HepG2 (cell line): ENCODE results near the gene CA12. TPM values are rescaled to one million over a fixed set of nuclear protein-coding genes. Genes with fewer than 3 reads are reported as not detected.

ENCODE experiments used
- BCL6 ChIP-seq: IDR thresholded peaks from 2 replicates; pipeline ENCODE4 v1.6.1; 2016; ENCODE audit warnings: missing genetic modification reagents, missing compliant biosample characterization
- CBX2 ChIP-seq, 2 experiments: fragments of 200-600 bp in 1 of 2; sonication (generic); formaldehyde crosslinking in 1 of 2; IDR thresholded peaks; 2 replicates each; pipeline versions ENCODE4 v1.7.0 to v1.8.1; 2018 to 2022; ENCODE audit warnings: low read depth in 2 of 2, low read length in 1 of 2, mild to moderate bottlenecking in 1 of 2, missing genetic modification reagents in 1 of 2
- CREM ChIP-seq, 2 experiments: sonication (generic) in 1 of 2; formaldehyde crosslinking in 1 of 2; IDR thresholded peaks; 2 replicates each; pipeline versions ENCODE4 v1.4.0 to v1.6.1; 2016 to 2020; ENCODE audit warnings: antibody characterized with exemption in 1 of 2, mild to moderate bottlenecking in 1 of 2, missing genetic modification reagents in 1 of 2
- EED ChIP-seq: sonication (generic); formaldehyde crosslinking; IDR thresholded peaks from 2 replicates; pipeline ENCODE4 v1.5.0; 2020; ENCODE audit warnings: mild to moderate bottlenecking, missing genetic modification reagents
- HNF4G ChIP-seq, 2 experiments: sonication (generic) in 1 of 2; formaldehyde crosslinking in 1 of 2; IDR thresholded peaks; 2 replicates each; pipeline versions ENCODE4 v1.4.0 to v1.6.1; 2011 to 2020; ENCODE audit warnings: borderline replicate concordance in 2 of 2, low read depth in 2 of 2, mild to moderate bottlenecking in 2 of 2, low read length in 1 of 2, missing genetic modification reagents in 1 of 2, moderate library complexity in 1 of 2
- MAFG ChIP-seq: sonication (generic); formaldehyde crosslinking; IDR thresholded peaks from 2 replicates; pipeline ENCODE4 v1.5.1; 2020; ENCODE audit warnings: mild to moderate bottlenecking, missing genetic modification reagents
- POGZ ChIP-seq: sonication (generic); formaldehyde crosslinking; IDR thresholded peaks from 2 replicates; pipeline ENCODE4 v1.4.0; 2020; ENCODE audit warnings: mild to moderate bottlenecking, missing genetic modification reagents
- SOX5 ChIP-seq: IDR thresholded peaks from 2 replicates; pipeline ENCODE4 v1.6.1; 2016; ENCODE audit warnings: borderline replicate concordance
- SRSF9 ChIP-seq: fragments of 200-400 bp; formaldehyde crosslinking; IDR thresholded peaks from 2 replicates; pipeline ENCODE4 v1.6.1; 2018; ENCODE audit warnings: borderline replicate concordance, mild to moderate bottlenecking, low read depth, low read length; ENCODE audit not compliant: insufficient read depth, poor library complexity, severe bottlenecking
- TAF15 ChIP-seq: fragments of 200-400 bp; formaldehyde crosslinking; IDR thresholded peaks from one replicate; pipeline ENCODE4 v1.6.1; 2018; ENCODE audit warnings: mild to moderate bottlenecking, low read depth, low read length; ENCODE audit not compliant: poor library complexity, severe bottlenecking
- TCF7L2 ChIP-seq: IDR thresholded peaks from 2 replicates; pipeline ENCODE4 v1.6.1; 2011; ENCODE audit warnings: mild to moderate bottlenecking, low read depth, low read length, moderate library complexity
- U2AF2 ChIP-seq: fragments of 200-400 bp; formaldehyde crosslinking; IDR thresholded peaks from 2 replicates; pipeline ENCODE4 v1.6.1; 2017; ENCODE audit warnings: low read depth, mild to moderate bottlenecking, low read length
- ZNF136 ChIP-seq: sonication (generic); formaldehyde crosslinking; IDR thresholded peaks from 2 replicates; pipeline ENCODE4 v1.8.1; 2022; ENCODE audit warnings: low read depth, mild to moderate bottlenecking, moderate library complexity, missing genetic modification reagents
- ZNF280B ChIP-seq: sonication (generic); formaldehyde crosslinking; IDR thresholded peaks from 2 replicates; pipeline ENCODE4 v1.5.0; 2020; ENCODE audit warnings: missing genetic modification reagents, mild to moderate bottlenecking, borderline replicate concordance
- ZNF460 ChIP-seq: sonication (generic); formaldehyde crosslinking; IDR thresholded peaks from 2 replicates; pipeline ENCODE4 v1.5.1; 2020; ENCODE audit warnings: missing genetic modification reagents, mild to moderate bottlenecking, borderline replicate concordance
- ZNF503 ChIP-seq: sonication (generic); formaldehyde crosslinking; IDR thresholded peaks from 2 replicates; pipeline ENCODE4 v1.4.0; 2020; ENCODE audit warnings: missing genetic modification reagents
- ZNF589 ChIP-seq: sonication (generic); formaldehyde crosslinking; conservative IDR thresholded peaks from 2 replicates; pipeline ENCODE4 v1.8.0; 2022; ENCODE audit warnings: mild to moderate bottlenecking, moderate library complexity, missing genetic modification reagents
- ZNF775 ChIP-seq: sonication (generic); formaldehyde crosslinking; IDR thresholded peaks from 2 replicates; pipeline ENCODE4 v1.4.0; 2020; ENCODE audit warnings: missing genetic modification reagents, mild to moderate bottlenecking, moderate library complexity, borderline replicate concordance
- ZNF816 ChIP-seq: sonication (generic); formaldehyde crosslinking; IDR thresholded peaks from 2 replicates; pipeline ENCODE4 v1.8.0; 2022; ENCODE audit warnings: missing genetic modification reagents, mild to moderate bottlenecking, borderline replicate concordance
- ZNF883 ChIP-seq: sonication (generic); formaldehyde crosslinking; IDR thresholded peaks from 2 replicates; pipeline ENCODE4 v1.5.1; 2020; ENCODE audit warnings: mild to moderate bottlenecking, missing genetic modification reagents; ENCODE audit errors: not compliant biosample characterization
- polyA plus RNA-seq, 8 experiments: library from polyadenylated mRNA; depleted of rRNA in 3 of 8; stranded (reverse) in 7 of 8; unstranded in 1 of 8; fragments of >200 nt; fragmentation: Illumina TruSeq in 4 of 8; extraction: Trizol in 4 of 8; gene quantifications; 2 replicates each; pipeline versions ENCODE4 v1.2.1 to v1.2.3, GENCODE V29; 2011 to 2016; ENCODE audit warnings: low read depth in 4 of 8, missing spikeins in 1 of 8, mixed read lengths in 1 of 8; ENCODE audit not compliant: insufficient read depth in 1 of 8
- total RNA-seq, 5 experiments: library from RNA; depleted of rRNA; stranded (reverse); fragments of >200 nt; fragmentation: Illumina TruSeq; extraction: Trizol; gene quantifications; 2 replicates each; pipeline ENCODE4 v1.2.3, GENCODE V29; 2016; ENCODE audit warnings: low read depth in 1 of 5
- TF ChIP-seq, protein P1 (sequence below): sonication (generic); formaldehyde crosslinking; IDR thresholded peaks from 2 replicates; pipeline ENCODE4 v1.5.0; 2020; ENCODE audit warnings: mild to moderate bottlenecking, missing genetic modification reagents
- TF ChIP-seq, protein P2 (sequence below): sonication (generic); formaldehyde crosslinking; IDR thresholded peaks from 2 replicates; pipeline ENCODE4 v1.4.0; 2020; ENCODE audit warnings: mild to moderate bottlenecking, missing genetic modification reagents

Gene CA12
- total and polyA plus RNA-seq, 2 of the 13 experiments (the other 11 are each of a cell fraction or from before 2014, with no cell fraction given): 0.07 to 0.20 TPM

- TF ChIP-seq CBX2 (IDR thresholded peaks at IDR 0.05; ENCODE audit: low read depth, low read length) (no peak), CBX2 (CRISPR knock-in tag; IDR thresholded peaks at IDR 0.05; ENCODE audit: low read depth) (no peak), TAF15 (no peak), ZNF883 (no peak), BCL6 (CRISPR knock-in tag) (peak; percentile 81), TCF7L2 (no peak), POGZ (CRISPR knock-in tag) (no peak), CREM (IDR thresholded peaks at IDR 0.05) (no peak), CREM (CRISPR knock-in tag; IDR thresholded peaks at IDR 0.05) (no peak), SOX5 (peak; percentile 23; the same call in 1 of the 2 replicates), HNF4G (IDR thresholded peaks at IDR 0.05; ENCODE audit: borderline replicate concordance, low read depth, low read length) (0 out of 2 replicates have a peak, but pooled peaks have one; percentile 28), HNF4G (CRISPR knock-in tag; IDR thresholded peaks at IDR 0.05; ENCODE audit: borderline replicate concordance, low read depth) (no peak), ZNF280B (CRISPR knock-in tag) (no peak), ZNF589 (CRISPR knock-in tag) (no peak), MAFG (CRISPR knock-in tag) (no peak), ZNF460 (CRISPR knock-in tag) (peak; percentile 97), EED (no peak), U2AF2 (no peak), ZNF775 (no peak), ZNF816 (no peak), SRSF9 (no peak), ZNF136 (CRISPR knock-in tag) (no peak), ZNF503 (CRISPR knock-in tag) (peak; percentile 57; the same call in 1 of the 2 replicates)
- TF ChIP-seq, protein P1, sequence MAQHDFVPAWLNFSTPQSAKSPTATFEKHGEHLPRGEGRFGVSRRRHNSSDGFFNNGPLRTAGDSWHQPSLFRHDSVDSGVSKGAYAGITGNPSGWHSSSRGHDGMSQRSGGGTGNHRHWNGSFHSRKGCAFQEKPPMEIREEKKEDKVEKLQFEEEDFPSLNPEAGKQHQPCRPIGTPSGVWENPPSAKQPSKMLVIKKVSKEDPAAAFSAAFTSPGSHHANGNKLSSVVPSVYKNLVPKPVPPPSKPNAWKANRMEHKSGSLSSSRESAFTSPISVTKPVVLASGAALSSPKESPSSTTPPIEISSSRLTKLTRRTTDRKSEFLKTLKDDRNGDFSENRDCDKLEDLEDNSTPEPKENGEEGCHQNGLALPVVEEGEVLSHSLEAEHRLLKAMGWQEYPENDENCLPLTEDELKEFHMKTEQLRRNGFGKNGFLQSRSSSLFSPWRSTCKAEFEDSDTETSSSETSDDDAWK (CRISPR knock-in tag): no peak
- TF ChIP-seq, protein P2, sequence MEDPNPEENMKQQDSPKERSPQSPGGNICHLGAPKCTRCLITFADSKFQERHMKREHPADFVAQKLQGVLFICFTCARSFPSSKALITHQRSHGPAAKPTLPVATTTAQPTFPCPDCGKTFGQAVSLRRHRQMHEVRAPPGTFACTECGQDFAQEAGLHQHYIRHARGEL: no peak
Observed at GRCh38 chr15:63401714-63402497, 20.3 kb upstream of the CA12 start (continued).
